Measurements from ENCODE around the gene ACAT1.
"Not testable (repeated sequence)": the region's sequence is repeated elsewhere in the genome, so short reads cannot be mapped to it uniquely, and the experiment has no call there.

The ACAT1 gene

GRCh38 chr11:108125096-108125495 is 3.7 kb downstream of the ACAT1 start:
- H3K4me3 ChIP-seq (ENCODE audit: low read depth, low read length), result no peak overlapping the region
- TF ChIP-seq, protein P1, sequence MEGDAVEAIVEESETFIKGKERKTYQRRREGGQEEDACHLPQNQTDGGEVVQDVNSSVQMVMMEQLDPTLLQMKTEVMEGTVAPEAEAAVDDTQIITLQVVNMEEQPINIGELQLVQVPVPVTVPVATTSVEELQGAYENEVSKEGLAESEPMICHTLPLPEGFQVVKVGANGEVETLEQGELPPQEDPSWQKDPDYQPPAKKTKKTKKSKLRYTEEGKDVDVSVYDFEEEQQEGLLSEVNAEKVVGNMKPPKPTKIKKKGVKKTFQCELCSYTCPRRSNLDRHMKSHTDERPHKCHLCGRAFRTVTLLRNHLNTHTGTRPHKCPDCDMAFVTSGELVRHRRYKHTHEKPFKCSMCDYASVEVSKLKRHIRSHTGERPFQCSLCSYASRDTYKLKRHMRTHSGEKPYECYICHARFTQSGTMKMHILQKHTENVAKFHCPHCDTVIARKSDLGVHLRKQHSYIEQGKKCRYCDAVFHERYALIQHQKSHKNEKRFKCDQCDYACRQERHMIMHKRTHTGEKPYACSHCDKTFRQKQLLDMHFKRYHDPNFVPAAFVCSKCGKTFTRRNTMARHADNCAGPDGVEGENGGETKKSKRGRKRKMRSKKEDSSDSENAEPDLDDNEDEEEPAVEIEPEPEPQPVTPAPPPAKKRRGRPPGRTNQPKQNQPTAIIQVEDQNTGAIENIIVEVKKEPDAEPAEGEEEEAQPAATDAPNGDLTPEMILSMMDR (IDR thresholded peaks at IDR 0.05; ENCODE audit: borderline replicate concordance, insufficient read depth, low read depth, low read length), result no peak

DNA sequence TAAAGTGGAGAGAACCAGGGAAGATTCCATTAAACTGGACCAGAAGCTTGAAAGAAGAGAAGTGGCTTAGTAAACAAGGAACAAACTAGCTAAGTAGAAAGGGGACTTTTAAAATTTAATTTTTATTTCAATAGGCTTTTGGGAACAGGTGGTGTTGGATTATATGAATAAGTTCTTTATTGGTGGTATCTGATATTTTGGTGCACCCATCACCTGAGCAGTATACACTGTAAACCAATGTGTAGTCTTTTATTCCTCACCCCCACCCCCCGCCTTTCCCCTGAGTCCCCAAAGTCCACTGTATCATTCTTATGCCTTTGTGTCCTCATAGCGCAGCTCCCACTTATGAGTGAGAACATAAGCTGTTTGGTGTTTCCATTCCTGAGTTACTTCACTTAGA is 7.4 kb downstream of the ACAT1 start:
- no peak overlapping the region for H3K4me3 ChIP-seq (ENCODE audit: low read depth, low read length)
- TF ChIP-seq, protein P1 (IDR thresholded peaks at IDR 0.05; ENCODE audit: borderline replicate concordance, insufficient read depth, low read depth, low read length), result no peak

DNA sequence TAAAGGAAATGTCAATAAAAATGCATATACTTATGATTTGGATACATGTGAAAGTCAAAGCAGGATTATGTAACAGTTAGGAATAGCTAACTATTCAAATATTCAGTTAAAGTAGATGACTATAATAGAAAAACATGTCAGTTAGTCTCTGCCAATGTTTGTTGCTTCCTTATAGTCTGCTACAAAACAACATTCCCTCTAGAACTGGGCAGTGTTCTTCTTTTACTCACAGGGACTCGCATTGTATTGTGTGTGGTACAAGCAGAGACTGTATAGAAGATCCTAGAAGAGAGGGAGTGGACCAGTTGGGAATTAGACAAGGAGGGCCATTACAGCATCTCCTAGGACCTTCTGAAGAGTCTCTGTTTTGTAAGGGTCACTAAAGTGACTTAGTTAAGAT is 10.6 kb downstream of the ACAT1 start:
- TF ChIP-seq, protein P1 (IDR thresholded peaks at IDR 0.05; ENCODE audit: borderline replicate concordance, insufficient read depth, low read depth, low read length), result no peak
- H3K4me3 ChIP-seq (ENCODE audit: low read depth, low read length), result no peak overlapping the region

DNA sequence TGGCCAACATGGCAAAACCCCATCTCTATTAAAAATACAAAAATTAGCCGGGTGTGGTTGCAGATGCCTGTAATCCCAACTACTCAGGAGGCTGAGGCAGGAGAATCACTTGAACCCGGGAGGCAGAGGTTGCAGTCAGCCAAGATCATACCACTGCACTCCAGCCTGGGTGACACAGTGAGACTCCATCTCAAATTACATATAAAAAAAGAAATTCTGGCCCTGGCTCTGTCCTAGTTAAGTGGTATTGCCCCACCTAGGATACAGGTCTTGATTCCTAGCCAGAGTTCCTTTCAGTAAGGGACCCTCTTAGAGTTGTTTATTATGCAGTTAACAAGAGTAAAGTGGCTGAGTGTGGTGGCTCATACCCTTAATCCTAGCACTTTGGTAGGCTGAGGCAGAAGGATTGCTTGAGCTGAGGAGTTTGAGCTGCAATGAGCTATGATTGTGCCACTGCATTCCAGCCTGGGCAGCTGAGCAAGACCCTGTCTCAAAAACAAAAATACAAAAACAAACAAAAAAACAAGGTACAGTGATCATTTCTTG is 11.7 kb downstream of the ACAT1 start:
- H3K4me3 ChIP-seq (ENCODE audit: low read depth, low read length), result not testable (repeated sequence)

DNA sequence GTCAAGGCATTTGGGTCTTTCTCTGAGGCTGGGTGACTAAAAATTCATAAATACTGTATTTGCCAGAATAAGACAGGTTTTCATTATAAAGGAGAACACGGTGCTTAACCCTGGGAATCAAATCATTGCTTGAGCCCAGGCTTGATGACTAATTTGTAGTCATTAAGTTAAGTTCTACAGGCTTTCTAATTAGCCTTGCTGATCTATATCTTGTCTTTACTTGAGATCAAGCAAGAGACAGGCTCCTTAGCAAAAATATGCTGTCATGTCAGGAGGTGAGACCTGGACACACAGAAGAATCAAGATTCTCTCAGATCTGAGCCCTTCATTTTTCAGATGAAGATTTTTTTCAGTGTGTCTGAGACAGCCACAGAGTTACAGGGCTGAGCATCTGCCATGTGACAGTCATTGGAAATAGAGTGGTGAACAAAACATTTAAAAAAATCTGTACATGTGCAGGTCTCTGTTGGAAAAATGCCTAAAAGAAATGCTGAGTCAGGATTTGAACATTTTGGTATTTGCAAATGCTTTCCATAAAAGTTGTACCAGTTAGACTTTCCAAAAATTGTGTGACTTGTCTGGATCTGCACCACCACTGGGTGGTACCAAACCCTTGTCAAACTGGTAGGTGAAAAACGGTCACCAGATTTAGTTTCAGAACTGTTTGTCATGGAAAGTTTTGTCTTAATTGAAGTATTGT is 14.6 kb downstream of the ACAT1 start:
- H3K4me3 ChIP-seq (ENCODE audit: low read depth, low read length), result no peak overlapping the region
- TF ChIP-seq, protein P1 (IDR thresholded peaks at IDR 0.05; ENCODE audit: borderline replicate concordance, insufficient read depth, low read depth, low read length), result peak; percentile 20; the same call in 1 of the 2 replicates

DNA sequence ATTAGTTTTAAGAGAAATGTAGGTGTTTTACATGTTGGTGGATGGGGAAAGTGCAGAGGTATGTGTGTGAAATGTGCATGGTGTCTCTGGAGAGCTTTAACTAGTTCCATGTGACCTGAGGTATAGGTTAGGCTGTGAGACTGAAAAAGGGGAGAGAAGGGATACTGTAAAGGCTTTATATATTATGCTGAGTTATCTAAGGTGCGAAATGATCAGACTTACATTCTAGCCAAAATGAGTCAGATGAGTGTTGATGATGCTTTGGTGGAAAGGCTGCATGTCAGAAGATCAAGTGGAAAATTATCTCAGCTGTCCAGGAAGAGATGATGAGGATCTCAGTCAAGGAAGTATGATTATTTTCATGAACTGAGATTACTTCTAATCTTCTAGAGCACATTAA is 15.8 kb downstream of the ACAT1 start:
- H3K4me3 ChIP-seq (ENCODE audit: low read depth, low read length), result no peak overlapping the region

DNA sequence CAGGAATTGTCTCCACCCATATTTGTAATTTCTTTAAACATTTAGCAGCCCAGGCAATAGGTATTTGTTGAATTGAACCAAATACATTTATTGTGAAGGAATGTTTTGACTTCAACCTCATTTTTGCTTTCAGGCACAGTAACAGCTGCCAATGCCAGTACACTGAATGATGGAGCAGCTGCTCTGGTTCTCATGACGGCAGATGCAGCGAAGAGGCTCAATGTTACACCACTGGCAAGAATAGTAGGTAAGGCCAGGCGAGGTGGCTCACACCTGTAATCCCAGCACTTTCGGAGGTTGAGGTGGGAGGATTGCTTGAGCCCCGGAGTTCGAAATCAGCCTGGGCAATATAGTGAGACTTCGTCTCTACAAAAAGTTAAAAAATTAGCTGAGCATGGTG is 20.9 kb downstream of the ACAT1 start:
- TF ChIP-seq, protein P1 (IDR thresholded peaks at IDR 0.05; ENCODE audit: borderline replicate concordance, insufficient read depth, low read depth, low read length), result no peak
- no peak overlapping the region for H3K4me3 ChIP-seq (ENCODE audit: low read depth, low read length)

More for the DNA sequence above, 15.8 kb downstream of the ACAT1 start:
- TF ChIP-seq, protein P1 (IDR thresholded peaks at IDR 0.05; ENCODE audit: borderline replicate concordance, insufficient read depth, low read depth, low read length), result no peak

All from GM12875 (cell line).